ENCODE data around the gene MYOG.

- TF ChIP-seq CTCF (conservative IDR thresholded peaks at IDR 0.05; ENCODE audit: low read length) (no peak), EZH2phosphoT487 (IDR thresholded peaks at IDR 0.05; ENCODE audit: borderline replicate concordance) (no peak)
Observed at GRCh38 chr1:203085528-203086406, at the start of gene MYOG.
